GM19193 (cell line): ENCODE measurements around the gene TRAPPC3.

ENCODE experiments used
- POLR2A ChIP-seq: IDR thresholded peaks from 4 replicates; pipeline ENCODE4 v1.6.1; 2011; ENCODE audit not compliant: insufficient read depth, insufficient read length; ENCODE audit errors: extremely low read depth

TRAPPC3 gene

DNA sequence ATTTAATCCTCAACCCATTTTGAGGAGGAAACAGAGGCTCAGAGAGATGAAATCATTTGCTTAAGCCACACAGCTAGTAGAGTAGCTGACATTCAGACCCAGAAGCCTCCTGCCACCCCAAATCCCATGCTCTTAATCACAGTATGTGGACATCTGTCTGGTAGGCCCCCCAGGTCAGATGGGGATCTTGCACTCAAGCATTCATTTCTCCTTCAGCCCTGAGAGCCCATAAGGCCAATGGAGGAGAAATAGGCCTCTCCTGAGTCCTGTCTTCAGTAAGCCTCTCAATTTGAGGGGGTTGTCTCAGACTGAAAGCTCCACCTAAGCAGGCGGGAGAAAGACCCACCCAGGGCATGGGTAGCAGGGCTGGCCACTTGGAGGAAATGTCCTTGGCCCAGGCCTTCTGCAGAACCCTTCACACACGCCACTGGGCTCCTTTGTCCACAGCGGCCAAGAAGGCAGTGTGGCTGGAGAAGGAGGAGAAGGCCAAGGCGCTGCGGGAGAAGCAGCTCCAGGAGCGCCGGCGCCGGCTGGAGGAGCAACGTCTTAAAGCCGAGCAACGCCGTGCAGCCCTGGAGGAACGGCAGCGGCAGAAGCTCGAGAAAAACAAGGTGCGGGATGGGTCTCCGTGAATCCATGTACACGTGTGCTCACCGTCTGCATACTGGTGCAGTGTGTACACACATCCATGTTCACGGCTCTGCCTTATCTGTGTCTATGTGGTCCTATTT lies 22.9 kb upstream of the TRAPPC3 start:
- no peak for TF ChIP-seq POLR2A

DNA sequence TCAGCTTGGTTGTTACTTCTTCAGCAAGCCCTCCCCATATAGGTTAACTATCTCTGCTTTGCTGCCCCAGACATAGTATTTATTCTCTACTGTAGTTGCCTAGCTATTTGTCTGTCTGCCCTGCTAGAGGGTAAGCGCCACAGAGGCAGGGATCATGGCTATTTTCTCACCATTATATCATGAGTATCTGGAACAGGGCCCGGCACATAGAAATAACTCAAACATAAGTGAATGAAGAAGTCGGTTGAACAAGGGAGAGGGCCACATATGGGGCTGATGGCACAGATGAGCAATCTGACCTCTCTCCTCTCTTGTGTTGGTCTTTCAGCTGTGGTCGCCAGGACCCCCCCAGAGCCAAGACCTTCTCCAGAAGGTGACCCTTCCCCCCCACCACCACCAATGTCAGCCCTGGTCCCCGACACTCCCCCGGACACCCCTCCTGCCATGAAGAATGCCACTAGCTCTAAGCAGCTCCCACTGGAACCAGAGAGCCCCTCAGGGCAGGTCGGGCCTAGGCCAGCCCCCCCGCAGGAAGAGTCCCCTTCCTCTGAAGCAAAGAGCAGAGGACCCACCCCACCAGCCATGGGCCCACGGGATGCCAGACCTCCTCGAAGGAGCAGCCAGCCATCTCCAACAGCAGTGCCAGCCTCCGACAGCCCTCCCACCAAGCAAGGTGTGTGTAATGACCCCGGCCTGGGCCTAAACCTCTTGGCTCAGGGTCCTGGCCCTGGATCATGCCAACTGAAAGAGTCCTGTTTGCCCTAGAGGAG lies 21.5 kb upstream of the TRAPPC3 start:
- no peak for TF ChIP-seq POLR2A

DNA sequence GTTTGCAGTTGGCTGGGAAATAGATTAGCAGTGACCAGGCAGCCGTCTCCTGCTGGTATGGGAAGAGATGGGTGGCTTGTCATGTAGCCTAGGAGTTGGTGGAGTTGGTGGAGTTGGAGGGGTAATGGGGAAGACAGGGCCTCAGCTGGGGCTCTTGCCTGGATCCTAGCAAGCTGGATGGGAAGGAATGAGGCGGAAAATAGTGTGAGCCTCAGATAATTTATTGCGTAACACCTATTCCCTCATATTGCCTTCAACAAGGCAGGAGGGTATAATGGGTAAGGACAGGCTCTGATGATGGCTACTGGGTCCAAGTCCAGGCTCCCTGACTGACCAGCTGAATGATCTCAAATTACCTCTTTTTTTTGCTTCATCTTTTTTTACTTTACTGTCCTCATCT lies 19.2 kb upstream of the TRAPPC3 start:
- TF ChIP-seq POLR2A = no peak

DNA sequence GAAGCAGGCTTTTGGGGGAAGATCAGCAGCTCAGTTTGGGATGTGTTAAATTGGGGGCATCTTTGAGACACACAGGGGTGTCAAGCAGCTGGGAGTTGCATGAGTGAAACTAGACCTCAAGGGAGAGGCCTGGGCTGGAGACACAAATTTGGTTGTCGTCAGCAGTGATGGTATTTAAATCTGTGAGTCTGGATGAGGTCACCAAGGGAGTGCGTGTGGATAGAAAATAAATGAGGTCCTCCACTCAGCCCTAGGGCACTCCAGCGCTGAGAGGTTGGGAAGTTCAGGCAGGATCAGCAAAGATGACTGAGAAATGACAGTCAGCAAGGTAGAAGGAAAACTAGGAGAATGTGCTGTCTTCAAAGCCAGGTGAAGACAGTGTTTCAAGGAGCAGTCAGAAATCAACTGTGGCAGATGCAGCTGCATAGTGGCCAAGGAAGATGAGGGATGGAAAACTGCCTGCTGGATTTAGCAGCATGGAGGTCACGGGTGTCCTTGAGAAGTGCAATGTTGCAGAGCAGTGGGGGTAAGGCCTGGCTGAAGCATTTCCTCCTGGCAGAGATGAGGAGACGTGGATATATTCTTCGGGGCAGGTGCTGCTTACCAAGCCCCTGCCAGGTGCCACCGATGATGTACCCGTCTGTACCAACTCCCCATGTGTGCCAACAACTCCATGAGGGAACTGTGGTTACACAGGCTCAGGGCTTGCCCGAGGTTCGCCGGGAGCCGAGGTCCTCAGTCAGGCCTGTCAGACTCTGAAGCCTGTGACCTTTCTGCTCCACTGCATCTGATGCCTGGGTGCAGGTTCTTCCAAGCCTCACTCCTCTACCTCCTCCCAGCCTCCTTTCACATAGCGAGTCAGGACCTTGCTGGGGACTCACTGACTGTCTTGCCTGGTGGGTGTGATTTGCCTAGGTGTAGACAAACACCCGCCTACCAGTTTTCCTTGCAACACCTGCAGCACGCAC lies 17.9 kb upstream of the TRAPPC3 start:
- no peak for TF ChIP-seq POLR2A

DNA sequence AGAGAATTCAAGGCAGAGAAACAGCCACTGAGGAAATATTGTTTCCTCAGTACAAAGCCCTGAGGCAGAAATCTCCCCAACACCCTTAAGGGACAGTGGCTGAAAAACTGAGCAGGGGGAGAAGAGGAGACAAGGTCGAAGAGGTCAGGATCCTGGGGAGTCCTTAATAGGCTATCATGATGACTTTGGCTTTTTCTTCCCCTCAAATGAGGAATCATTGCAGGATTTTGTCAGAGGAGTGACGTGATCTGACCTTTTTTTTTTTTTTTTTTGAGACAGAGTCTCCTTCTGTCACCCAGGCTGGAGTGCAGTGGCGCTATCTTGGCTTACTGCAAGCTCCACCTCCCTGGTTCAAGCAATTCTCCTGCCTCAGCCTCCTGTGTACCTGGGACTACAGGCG lies 16.9 kb upstream of the TRAPPC3 start:
- TF ChIP-seq POLR2A = no peak

DNA sequence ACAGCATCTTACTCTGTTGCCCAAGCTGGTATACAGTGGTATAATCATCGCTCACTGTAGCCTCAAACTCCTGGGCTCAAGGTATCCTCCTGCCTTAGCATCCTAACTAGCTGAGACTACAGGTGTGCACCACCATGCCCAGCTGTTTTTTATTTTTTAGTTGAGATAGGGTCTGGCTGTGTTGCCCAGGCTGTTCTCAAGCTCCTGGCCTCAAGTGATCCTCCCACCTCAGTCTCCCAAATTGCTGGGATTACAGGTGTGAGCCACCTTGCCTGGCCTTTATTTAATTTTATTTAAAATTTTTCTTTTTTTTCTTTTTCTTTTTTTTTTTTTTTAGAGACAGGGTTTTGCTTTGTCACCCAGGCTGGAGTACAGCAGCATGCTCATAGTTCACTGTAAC lies 15.9 kb upstream of the TRAPPC3 start:
- no peak for TF ChIP-seq POLR2A

DNA sequence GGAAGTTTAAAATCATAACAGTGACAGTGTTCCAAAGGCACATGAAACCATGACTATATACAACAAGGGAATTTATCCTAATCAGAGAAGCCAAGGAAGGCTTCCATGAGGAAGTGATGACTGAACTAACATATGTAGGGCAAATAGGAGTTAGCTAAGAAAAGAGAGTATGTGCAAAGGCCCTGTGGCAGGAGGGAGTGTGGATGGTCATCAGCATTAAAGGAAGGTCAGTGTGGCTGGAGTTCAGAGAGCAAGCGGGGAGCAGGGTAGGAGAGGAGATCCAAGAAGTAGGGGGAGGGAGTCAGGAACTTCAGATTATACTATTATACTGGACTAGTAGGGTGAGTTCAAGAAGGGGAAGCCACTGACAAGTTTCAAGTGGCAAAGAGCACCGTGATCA lies 15.1 kb upstream of the TRAPPC3 start:
- TF ChIP-seq POLR2A = no peak

DNA sequence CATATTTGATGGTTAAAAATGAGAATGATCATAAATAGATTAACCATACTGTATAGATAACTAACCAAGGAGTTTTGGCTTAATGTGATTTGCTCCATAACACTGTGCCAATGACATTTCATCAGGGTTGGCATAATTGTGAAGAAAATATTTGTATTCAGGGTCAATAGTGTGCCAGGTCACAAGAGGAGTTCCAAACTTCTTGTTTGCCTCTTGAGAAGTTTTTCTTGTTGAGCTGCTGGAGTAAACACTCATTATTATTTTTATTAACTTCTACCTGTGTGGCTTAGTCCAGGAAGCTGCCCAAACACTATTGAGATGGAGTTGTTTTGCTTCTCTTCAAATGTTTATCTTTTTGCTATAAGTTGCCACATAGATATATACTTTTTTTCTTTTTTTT lies 14.1 kb upstream of the TRAPPC3 start:
- no peak for TF ChIP-seq POLR2A

DNA sequence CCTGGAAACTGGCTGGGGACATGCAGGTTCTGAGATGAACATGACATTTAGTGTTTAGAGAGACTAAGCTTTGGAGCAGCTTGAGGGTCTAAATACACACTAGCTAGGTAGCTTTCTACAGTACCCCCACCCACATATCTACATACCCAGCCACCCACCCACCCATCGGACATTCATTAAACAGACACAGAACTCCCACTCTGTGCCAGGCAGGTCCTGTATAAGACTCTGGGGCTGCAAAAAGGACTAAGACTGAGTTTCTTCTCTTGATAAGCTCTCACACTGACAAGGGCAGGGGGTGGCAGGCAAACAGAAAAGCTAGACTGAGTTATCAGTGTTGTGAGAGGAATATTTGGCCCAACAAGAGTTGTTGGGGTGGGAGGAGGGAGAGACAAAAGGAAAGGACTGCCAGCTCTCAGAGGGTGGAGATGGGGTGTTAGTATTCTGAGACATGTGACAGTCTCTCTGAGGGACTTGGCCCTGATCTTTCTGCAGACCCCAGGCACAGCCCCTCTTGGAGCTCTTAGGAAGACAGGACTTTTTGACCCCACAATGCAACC lies 13.5 kb upstream of the TRAPPC3 start:
- TF ChIP-seq POLR2A = no peak

DNA sequence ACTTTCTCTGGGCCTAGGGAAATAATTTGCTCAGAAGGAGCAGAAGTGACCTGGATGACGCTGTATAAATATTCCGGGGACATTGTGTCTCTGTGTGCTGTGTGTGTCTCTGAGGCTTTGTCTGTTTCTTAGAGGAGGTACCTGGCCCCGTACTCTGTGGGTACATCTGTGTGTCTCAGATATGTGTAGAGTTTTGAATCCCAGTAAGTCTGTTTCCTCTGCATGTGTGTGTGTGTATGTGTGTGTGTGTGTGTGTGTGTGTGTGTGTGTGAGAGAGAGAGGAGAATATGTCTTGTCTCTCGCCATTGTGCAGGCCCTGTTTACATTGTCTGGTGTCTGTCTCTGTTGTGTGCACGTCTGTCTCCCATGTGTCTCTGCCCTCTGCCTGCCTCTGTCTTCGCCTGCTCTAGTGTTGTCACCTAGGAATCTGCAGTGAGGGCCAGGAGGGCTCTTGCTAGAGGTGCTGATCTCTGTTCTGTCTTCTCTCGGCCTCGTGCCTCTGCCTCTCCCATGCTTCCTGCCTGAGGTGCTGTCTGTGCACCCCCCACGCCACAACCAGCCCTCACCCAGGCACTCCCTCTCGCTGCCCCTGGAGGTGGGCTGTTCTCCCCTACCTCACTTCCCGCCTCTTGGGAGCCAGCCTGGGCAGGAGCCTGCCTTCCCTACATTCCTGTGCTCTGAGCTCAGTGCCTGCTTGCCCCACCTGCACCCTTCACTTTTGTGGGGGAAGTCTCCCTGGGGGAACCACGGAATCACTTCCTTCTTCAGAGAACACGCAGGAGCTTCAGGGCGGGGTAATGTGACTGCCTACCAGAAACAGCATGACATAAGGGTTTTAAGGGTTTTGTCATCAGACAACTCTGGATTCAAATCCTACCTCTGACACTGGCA lies 12.6 kb upstream of the TRAPPC3 start:
- no peak for TF ChIP-seq POLR2A

DNA sequence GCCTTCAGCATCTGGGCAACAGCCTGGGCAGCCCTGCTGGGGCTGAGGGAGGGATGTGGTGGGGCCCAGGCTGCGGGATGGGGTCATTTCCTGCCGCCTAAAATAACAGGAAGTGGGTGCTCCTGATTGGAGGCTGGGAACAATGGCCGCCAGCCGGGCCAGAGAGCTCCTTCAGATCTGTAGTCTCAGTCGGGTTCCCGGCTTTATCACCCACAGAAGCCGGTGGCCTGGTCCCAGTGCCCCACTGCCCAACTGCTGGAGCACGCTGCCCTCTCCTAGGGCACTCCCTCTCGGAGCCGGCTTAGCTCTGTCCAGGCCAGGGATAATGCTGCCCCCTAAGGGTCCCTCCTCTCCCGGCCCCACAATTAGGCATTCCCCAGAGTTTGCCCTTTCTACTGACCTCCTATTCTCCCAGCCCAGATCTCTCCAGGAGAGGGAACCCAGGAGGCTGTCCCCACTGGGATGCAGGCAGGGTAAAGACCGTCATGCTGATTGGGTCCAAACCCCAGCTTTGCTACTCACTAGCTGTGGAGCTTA lies 11.7 kb upstream of the TRAPPC3 start:
- peak; percentile 79 for TF ChIP-seq POLR2A

DNA sequence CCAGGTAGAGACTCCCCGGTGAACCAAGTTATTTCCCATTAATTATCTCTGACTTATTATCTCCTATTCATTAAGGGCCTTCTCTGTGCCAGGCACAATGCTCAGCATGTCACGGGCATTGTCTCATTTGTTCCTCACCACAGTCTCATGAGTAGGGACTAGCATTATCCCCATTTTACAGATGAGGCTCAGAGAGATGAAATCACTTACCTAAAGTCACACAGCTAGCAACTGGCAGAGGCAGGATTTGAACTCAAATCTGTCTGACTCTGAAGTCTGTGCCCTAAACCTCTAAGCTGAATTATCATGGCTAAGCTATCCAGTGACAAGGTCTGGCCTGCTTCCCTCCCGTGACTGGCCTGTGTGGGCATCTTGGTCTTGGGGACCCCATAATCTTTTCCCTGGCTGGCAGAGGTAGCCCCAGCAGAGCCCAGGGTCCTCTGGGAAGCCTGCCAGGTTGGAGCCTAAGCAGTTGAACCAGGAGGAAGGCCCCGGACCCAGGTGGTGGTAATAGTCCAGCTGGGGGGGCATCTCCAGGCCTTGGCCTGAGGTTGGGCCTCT lies 11.2 kb upstream of the TRAPPC3 start:
- TF ChIP-seq POLR2A = no peak

DNA sequence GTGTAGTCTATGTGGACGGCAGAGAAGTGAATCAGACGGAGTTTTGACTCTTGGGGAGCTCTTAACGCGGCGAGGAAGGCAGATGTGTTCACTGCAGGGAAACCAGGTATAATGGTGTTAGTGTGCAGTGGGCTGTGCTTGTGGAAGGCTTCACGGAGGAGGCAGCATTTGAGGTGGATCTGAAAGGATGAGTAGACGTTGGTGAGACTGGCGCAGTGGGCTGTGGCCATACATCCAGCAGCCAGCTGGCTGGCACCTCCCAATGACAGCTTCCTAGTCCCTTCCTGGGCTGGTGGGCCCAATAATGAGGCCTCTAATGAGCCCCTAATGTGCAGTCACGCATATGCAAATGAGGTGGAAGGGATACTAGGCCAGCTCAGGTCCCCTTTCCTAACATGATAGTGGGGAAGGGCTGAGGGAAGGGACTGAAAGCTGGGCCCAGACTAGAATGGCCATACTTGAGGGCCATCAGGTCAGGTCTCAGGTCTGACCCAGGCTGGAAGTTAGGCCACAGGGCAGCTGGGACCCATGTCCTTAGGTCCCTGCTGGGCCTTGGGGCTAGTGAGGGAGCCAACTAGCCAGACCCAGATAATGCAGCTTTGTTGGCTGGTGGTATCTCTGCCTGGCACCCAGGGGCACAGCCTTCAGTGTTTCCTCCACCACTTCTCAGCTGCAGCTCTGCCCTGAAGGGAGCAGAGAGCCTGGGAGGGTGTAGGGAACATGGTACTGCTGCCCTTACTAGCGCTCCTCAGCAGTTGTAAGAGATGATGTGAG lies 10.5 kb upstream of the TRAPPC3 start:
- TF ChIP-seq POLR2A = no peak
